ENCODE results near the gene VPS11.

GRCh38 chr11:119087123-119087522 lies 19.5 kb downstream of the VPS11 start:
- TF ChIP-seq, protein P1, sequence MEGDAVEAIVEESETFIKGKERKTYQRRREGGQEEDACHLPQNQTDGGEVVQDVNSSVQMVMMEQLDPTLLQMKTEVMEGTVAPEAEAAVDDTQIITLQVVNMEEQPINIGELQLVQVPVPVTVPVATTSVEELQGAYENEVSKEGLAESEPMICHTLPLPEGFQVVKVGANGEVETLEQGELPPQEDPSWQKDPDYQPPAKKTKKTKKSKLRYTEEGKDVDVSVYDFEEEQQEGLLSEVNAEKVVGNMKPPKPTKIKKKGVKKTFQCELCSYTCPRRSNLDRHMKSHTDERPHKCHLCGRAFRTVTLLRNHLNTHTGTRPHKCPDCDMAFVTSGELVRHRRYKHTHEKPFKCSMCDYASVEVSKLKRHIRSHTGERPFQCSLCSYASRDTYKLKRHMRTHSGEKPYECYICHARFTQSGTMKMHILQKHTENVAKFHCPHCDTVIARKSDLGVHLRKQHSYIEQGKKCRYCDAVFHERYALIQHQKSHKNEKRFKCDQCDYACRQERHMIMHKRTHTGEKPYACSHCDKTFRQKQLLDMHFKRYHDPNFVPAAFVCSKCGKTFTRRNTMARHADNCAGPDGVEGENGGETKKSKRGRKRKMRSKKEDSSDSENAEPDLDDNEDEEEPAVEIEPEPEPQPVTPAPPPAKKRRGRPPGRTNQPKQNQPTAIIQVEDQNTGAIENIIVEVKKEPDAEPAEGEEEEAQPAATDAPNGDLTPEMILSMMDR (IDR thresholded peaks at IDR 0.05 in 2 of 3, conservative IDR thresholded peaks at IDR 0.05 in 1 of 3; ENCODE audit: control insufficient read depth in 2 of 3, extremely low read depth in 1 of 3, insufficient read depth in 1 of 3, low read depth in 3 of 3, low read length in 3 of 3): no peak
- TF ChIP-seq PML (IDR thresholded peaks at IDR 0.05; ENCODE audit: low read length) (no peak), RAD21 (IDR thresholded peaks at IDR 0.05; ENCODE audit: insufficient read depth, low read depth, low read length) (no peak), FOS (IDR thresholded peaks at IDR 0.05; ENCODE audit: borderline replicate concordance, extremely low read depth, insufficient read length) (no peak), POLR2AphosphoS5 (IDR thresholded peaks at IDR 0.05; ENCODE audit: low read length) (no peak), POLR2A (IDR thresholded peaks at IDR 0.05; ENCODE audit: low read depth, low read length) (no peak), TARDBP (IDR thresholded peaks at IDR 0.05; ENCODE audit: borderline replicate concordance) (no peak), ZNF274 (IDR thresholded peaks at IDR 0.05; ENCODE audit: insufficient read depth, insufficient read length) (no peak), EZH2 (IDR thresholded peaks at IDR 0.05; ENCODE audit: borderline replicate concordance, control insufficient read depth, low read depth, low read length) (no peak), NFIC (IDR thresholded peaks at IDR 0.05; ENCODE audit: low read depth, low read length) (no peak), MXI1 (IDR thresholded peaks at IDR 0.05; ENCODE audit: low read depth, low read length) (no peak), STAT1 (conservative IDR thresholded peaks at IDR 0.05) (no peak)
- TF ChIP-seq, protein P2, sequence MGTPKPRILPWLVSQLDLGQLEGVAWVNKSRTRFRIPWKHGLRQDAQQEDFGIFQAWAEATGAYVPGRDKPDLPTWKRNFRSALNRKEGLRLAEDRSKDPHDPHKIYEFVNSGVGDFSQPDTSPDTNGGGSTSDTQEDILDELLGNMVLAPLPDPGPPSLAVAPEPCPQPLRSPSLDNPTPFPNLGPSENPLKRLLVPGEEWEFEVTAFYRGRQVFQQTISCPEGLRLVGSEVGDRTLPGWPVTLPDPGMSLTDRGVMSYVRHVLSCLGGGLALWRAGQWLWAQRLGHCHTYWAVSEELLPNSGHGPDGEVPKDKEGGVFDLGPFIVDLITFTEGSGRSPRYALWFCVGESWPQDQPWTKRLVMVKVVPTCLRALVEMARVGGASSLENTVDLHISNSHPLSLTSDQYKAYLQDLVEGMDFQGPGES (IDR thresholded peaks at IDR 0.05): no peak

All from GM12878 (cell line).